Heart left ventricle (tissue), 16 donors: ENCODE data around the gene OR10A4. TPM values are rescaled to one million over a fixed set of nuclear protein-coding genes. Genes with fewer than 3 reads are reported as not detected.
"Not testable (repeated sequence)": the region's sequence is repeated elsewhere in the genome, so short reads cannot be mapped to it uniquely, and the experiment has no call there.

Experiments
- ATAC-seq, 4 donors: fragments of 200-7000 bp; cut with Tn5 transposase; one replicate each; pipeline ENCODE4 v1.9.1; 2020 to 2022; ENCODE audit warnings: moderate library complexity in 4 of 4, mild to moderate bottlenecking in 3 of 4, moderate number of reproducible peaks in 1 of 4
- DNase-seq, 5 donors: peaks; one replicate each; pipeline ENCODE4 v3.0.0-alpha.2; 2020
- H3K27ac ChIP-seq, 12 donors: fragments of 200-600 bp; sonication (generic) in 4 of 12; one replicate each; pipeline versions ENCODE4 v1.5.0 to v1.8.0; 2016 to 2022; ENCODE audit warnings: mild to moderate bottlenecking in 2 of 12
- H3K27me3 ChIP-seq, 9 donors: fragments of 200-600 bp; sonication (generic) in 2 of 9; one replicate each; pipeline versions ENCODE4 v1.5.1 to v1.8.0; 2016 to 2022; ENCODE audit warnings: mild to moderate bottlenecking in 3 of 9
- H3K36me3 ChIP-seq, 9 donors: fragments of 200-600 bp; sonication (generic) in 2 of 9; one replicate each; pipeline versions ENCODE4 v1.5.0 to v1.8.0; 2018 to 2022; ENCODE audit warnings: mild to moderate bottlenecking in 2 of 9
- H3K4me1 ChIP-seq, 12 donors: fragments of 200-600 bp; sonication (generic) in 4 of 12; one replicate each; pipeline versions ENCODE4 v1.5.0 to v1.8.0; 2016 to 2022; ENCODE audit warnings: mild to moderate bottlenecking in 3 of 12
- H3K4me3 ChIP-seq, 12 donors: fragments of 200-600 bp; sonication (generic) in 4 of 12; one replicate each; pipeline versions ENCODE4 v1.5.0 to v1.8.0; 2017 to 2022; ENCODE audit warnings: mild to moderate bottlenecking in 9 of 12, moderate library complexity in 4 of 12
- H3K9me3 ChIP-seq, 12 donors: fragments of 200-600 bp; sonication (generic) in 4 of 12; one replicate each; pipeline versions ENCODE4 v1.5.0 to v1.8.0; 2016 to 2022; ENCODE audit warnings: mild to moderate bottlenecking in 1 of 12
- CTCF ChIP-seq, 12 donors: fragments of 200-600 bp; sonication (generic) in 4 of 12; IDR thresholded peaks; one replicate each; pipeline versions ENCODE4 v1.5.0 to v1.8.0; 2018 to 2022; ENCODE audit warnings: antibody characterized with exemption in 12 of 12, mild to moderate bottlenecking in 5 of 12
- POLR2A ChIP-seq, 2 donors: fragments of 450-650 bp; IDR thresholded peaks; one replicate each; pipeline ENCODE4 v1.6.1; 2017; ENCODE audit warnings: antibody characterized with exemption in 2 of 2, mild to moderate bottlenecking in 2 of 2, moderate library complexity in 2 of 2
- WGBS, 4 donors: extraction: QIAGEN DNeasy Blood & Tissue Kit in 2 of 4; methylation state at CpG; one replicate each; pipeline versions ENCODE4 v1.1.5 to v1.1.7; 2013 to 2018; 5-methylcytosine and 5-hydroxymethylcytosine counted together
- intact Hi-C, 10 donors: fragments of 100-400 bp; cut with DNase I; formaldehyde crosslinking; loops; one replicate each; pipeline versions ENCODE4 v1.11.1 to v1.14.2; 2022
- polyA plus RNA-seq, 2 donors: library from polyadenylated mRNA; stranded (reverse); fragments of 200-250 nt; gene quantifications; one replicate each; pipeline ENCODE4 v1.2.3, GENCODE V29; 2013
- total RNA-seq, 9 donors: library from RNA; depleted of rRNA in 2 of 9; stranded (reverse); fragments of >200 nt in 2 of 9; fragmentation: NEBNext Ultra II Directional in 3 of 9; extraction: Animal tissue kit (Norgen Biotek cat#: 25700) in 3 of 9; gene quantifications; one replicate each; pipeline versions ENCODE4 v1.1.0 to v1.2.4, GENCODE V29; 2016 to 2023
- donor health status: ischemic (EF 13 %, LVEDD 7.1; RV severe dilation, severe dysfunction).
- donor health status: healthy with polysubstance abuse.
- donor health status: DM: no; HTN: yes; CAD: no.
- donor health status: DM: no; HTN: no; CAD: no.
- donor health status: ischemic (EF 25% LVEDD 6.9; RV normal size, moderate dysfunction).
- donor health status: ischemic (EF 25% LVEDD 5.7; RV mildly dilated, moderate dysfunction).
- donor health status: healthy.
- donor health status: DM: yes; HTN: yes; CAD: no.
- donor health status: ischemic (EF 35%, LVEDD 5.7; RV mildly dilated, moderate dysfunction).
- donor health status: nonischemic (EF 11% LVEDD 7.7; RV severe dilation, severe dysfunction).
- donor health status: DM: yes; HTN: yes; CAD: no.
- donor health status: PGD.
- donor health status: ischemic (EF 29% LVEDD 5.4; RV normal size, mild dysfunction).
- donor health status: nonischemic (EF 23%, LVEDD 6.1; RV moderate dilation, normal function).

The OR10A4 gene
- total and polyA plus RNA-seq, 11 donors: not detected

GRCh38 chr11:6882751-6883150 is 6.3 kb downstream of the OR10A4 start:
- intact Hi-C loops: no loop called here
- TF ChIP-seq POLR2A (IDR thresholded peaks at IDR 0.05) (no peak), CTCF (IDR thresholded peaks at IDR 0.05) (no peak)
- ATAC-seq: no peak

GRCh38 chr11:6887711-6888110 is 11.3 kb downstream of the OR10A4 start:
- ATAC-seq, H3K4me3 ChIP-seq, H3K4me1 ChIP-seq, intact Hi-C loops, H3K27ac ChIP-seq, H3K36me3 ChIP-seq, H3K27me3 ChIP-seq, DNase-seq: not testable (repeated sequence)
- 85 to 93% (median 92%) methylated on average over 5 of the region's 5 CpGs for WGBS, 4 donors
- H3K9me3 ChIP-seq: peaks cover 0 to 12% (median 0%) of the 10 kb centered on the region in 12 donors

More at GRCh38 chr11:6882751-6883150, 6.3 kb downstream of the OR10A4 start:
- H3K9me3 ChIP-seq: peaks cover 0 to 3% (median 0%) of the 10 kb centered on the region in 12 donors
- H3K27ac ChIP-seq: no peak overlapping the region
- no peak for DNase-seq
- H3K27me3 ChIP-seq: no peaks in the 10 kb centered on the region
- no peak overlapping the region for H3K4me3 ChIP-seq
- no peaks in the 10 kb centered on the region for H3K4me1 ChIP-seq
- no peaks in the 10 kb centered on the region for H3K36me3 ChIP-seq

GRCh38 chr11:6888830-6889229 is 12.4 kb downstream of the OR10A4 start:
- Histone ChIP-seq H3K27ac (no peak overlapping the region), H3K4me3 (no peak overlapping the region), H3K4me1 (no peaks in the 10 kb centered on the region), H3K9me3 (peaks cover 0 to 12% (median 0%) of the 10 kb centered on the region in 12 donors), H3K27me3 (no peaks in the 10 kb centered on the region), H3K36me3 (no peaks in the 10 kb centered on the region)
- DNase-seq: no peak
- WGBS, 4 donors: 83 to 90% (median 86%) methylated on average over 4 of the region's 4 CpGs
- ATAC-seq: no peak
- TF ChIP-seq CTCF (IDR thresholded peaks at IDR 0.05) (no peak), POLR2A (IDR thresholded peaks at IDR 0.05) (no peak)
- intact Hi-C loops: no loop called here

GRCh38 chr11:6889835-6890234 is 13.4 kb downstream of the OR10A4 start:
- ATAC-seq (no peak), DNase-seq (no peak)
- H3K27ac ChIP-seq: no peak overlapping the region
- H3K4me1 ChIP-seq: no peaks in the 10 kb centered on the region
- 75 to 92% (median 84%) methylated on average over 1 of the region's 1 CpG for WGBS, 4 donors
- no peak overlapping the region for H3K4me3 ChIP-seq
- no peak for TF ChIP-seq POLR2A (IDR thresholded peaks at IDR 0.05)
- no peak for TF ChIP-seq CTCF (IDR thresholded peaks at IDR 0.05)
- no peaks in the 10 kb centered on the region for H3K36me3 ChIP-seq
- no peaks in the 10 kb centered on the region for H3K27me3 ChIP-seq
- peaks cover 0 to 12% (median 0%) of the 10 kb centered on the region in 12 donors for H3K9me3 ChIP-seq
- intact Hi-C loops: no loop called here

GRCh38 chr11:6892400-6892799 is 16.0 kb downstream of the OR10A4 start, which contains the start of gene OR2D2:
TSS of gene OR2D2 (minus strand) at chr11:6892500. CDS start at chr11:6892500, 0 bp downstream.
- H3K9me3 ChIP-seq: peaks cover 0 to 12% (median 0%) of the 10 kb centered on the region in 12 donors
- H3K36me3 ChIP-seq: no peaks in the 10 kb centered on the region
- TF ChIP-seq POLR2A (IDR thresholded peaks at IDR 0.05) (no peak), CTCF (IDR thresholded peaks at IDR 0.05) (no peak)
- H3K27ac ChIP-seq: no peak within 1 kb of the TSS
- ATAC-seq: no peak
- DNase-seq: no peak
- H3K4me3 ChIP-seq: no peak within 1 kb of the TSS
- 75 to 85% (median 82%) methylated on average over 2 of the region's 2 CpGs for WGBS, 4 donors
- intact Hi-C loops: no loop called here
- H3K27me3 ChIP-seq: no peaks in the 10 kb centered on the region
- no peaks in the 10 kb centered on the region for H3K4me1 ChIP-seq
